Glutamatergic neuron (in vitro differentiated cells): ENCODE results near the gene TBRG4. TPM values are rescaled to one million over a fixed set of nuclear protein-coding genes. Genes with fewer than 3 reads are reported as not detected.
A peak's percentile ranks its signal among the peaks of the same experiment; 100 is the strongest.

Experiments used
- DNase-seq: peaks from one replicate; pipeline ENCODE4 v3.0.0; 2022
- H3K27ac Mint-ChIP-seq: one replicate; pipeline ENCODE4 v1.8.0; 2020; ENCODE audit warnings: mild to moderate bottlenecking, mixed read lengths, inconsistent platforms; ENCODE audit not compliant: unreplicated experiment
- H3K27me3 Mint-ChIP-seq: one replicate; pipeline ENCODE4 v1.8.0; 2020; ENCODE audit warnings: mild to moderate bottlenecking, moderate library complexity, mixed read lengths, inconsistent platforms; ENCODE audit not compliant: unreplicated experiment
- H3K36me3 Mint-ChIP-seq: one replicate; pipeline ENCODE4 v1.8.0; 2020; ENCODE audit warnings: mild to moderate bottlenecking, mixed read lengths, inconsistent platforms; ENCODE audit not compliant: unreplicated experiment
- H3K4me1 Mint-ChIP-seq: one replicate; pipeline ENCODE4 v1.8.0; 2020; ENCODE audit warnings: mild to moderate bottlenecking, low read depth, mixed read lengths, inconsistent platforms; ENCODE audit not compliant: unreplicated experiment
- H3K4me3 Mint-ChIP-seq: one replicate; pipeline ENCODE4 v1.8.0; 2020; ENCODE audit warnings: mild to moderate bottlenecking, mixed read lengths, inconsistent platforms; ENCODE audit not compliant: unreplicated experiment
- H3K9me3 Mint-ChIP-seq: one replicate; pipeline ENCODE4 v1.8.0; 2020; ENCODE audit warnings: mild to moderate bottlenecking, moderate library complexity, mixed read lengths, inconsistent platforms; ENCODE audit not compliant: unreplicated experiment
- CTCF ChIP-seq: fragments of 200-600 bp; sonication (generic); IDR thresholded peaks from one replicate; pipeline ENCODE4 v1.5.0; 2021; ENCODE audit not compliant: partially characterized antibody, unreplicated experiment
- total RNA-seq: library from RNA; stranded (reverse); fragmentation: NEBNext Ultra II Directional; extraction: Animal tissue kit (Norgen Biotek cat#: 25700); gene quantifications from one replicate; pipeline ENCODE4 v1.2.1, GENCODE V29; 2021; ENCODE audit not compliant: unreplicated experiment

Gene TBRG4
- total RNA-seq, 1 donor from 2014 or later, result 90.1 TPM

GRCh38 chr7:45082031-45082830 lies 29.3 kb downstream of the TBRG4 start:
- DNase-seq, result no peak
- Mint-ChIP-seq H3K4me3 (no peak overlapping the region), H3K27ac (no peak overlapping the region), H3K9me3 (peaks cover 8% of the 10 kb centered on the region), H3K27me3 (peaks cover 24% of the 10 kb centered on the region), H3K36me3 (peaks cover 4% of the 10 kb centered on the region), H3K4me1 (peaks cover 3% of the 10 kb centered on the region)
- TF ChIP-seq CTCF, result no peak

DNA sequence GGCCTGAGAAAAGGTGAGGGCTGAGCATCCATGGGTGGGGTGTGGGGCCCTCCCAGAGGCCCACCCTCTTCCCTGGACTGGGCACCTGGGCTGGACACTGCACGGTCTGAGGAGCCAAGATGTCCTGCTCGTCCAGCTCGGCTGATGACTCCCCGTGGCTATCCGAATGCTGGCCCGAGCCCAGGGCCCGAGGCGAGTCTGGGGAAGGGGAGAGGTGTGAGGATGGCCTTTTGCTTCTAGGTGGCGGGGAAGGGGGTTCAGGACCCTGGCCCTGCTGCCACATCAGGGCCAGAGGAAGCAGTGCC lies 29.9 kb downstream of the TBRG4 start:
- Mint-ChIP-seq H3K27me3 (peaks cover 24% of the 10 kb centered on the region), H3K9me3 (peaks cover 11% of the 10 kb centered on the region), H3K4me3 (no peak overlapping the region), H3K4me1 (peaks cover 1% of the 10 kb centered on the region), H3K27ac (no peak overlapping the region), H3K36me3 (peaks cover 4% of the 10 kb centered on the region)
- no peak for DNase-seq
- TF ChIP-seq CTCF, result no peak

GRCh38 chr7:45080958-45081669 lies 30.4 kb downstream of the TBRG4 start:
- H3K27me3 Mint-ChIP-seq, result peaks cover 24% of the 10 kb centered on the region
- TF ChIP-seq CTCF, result no peak

GRCh38 chr7:45080265-45080957 lies 31.1 kb downstream of the TBRG4 start:
- Mint-ChIP-seq H3K36me3 (peaks cover 4% of the 10 kb centered on the region), H3K9me3 (peaks cover 11% of the 10 kb centered on the region), H3K4me3 (no peak overlapping the region), H3K27me3 (peaks cover 26% of the 10 kb centered on the region), H3K27ac (peak overlapping the region; percentile 68), H3K4me1 (no peaks in the 10 kb centered on the region)
- no peak for DNase-seq
- no peak for TF ChIP-seq CTCF

More at GRCh38 chr7:45080958-45081669, 30.4 kb downstream of the TBRG4 start:
- H3K9me3 Mint-ChIP-seq, result peaks cover 11% of the 10 kb centered on the region
- no peak for DNase-seq
- no peaks in the 10 kb centered on the region for H3K4me1 Mint-ChIP-seq
- H3K27ac Mint-ChIP-seq, result no peak overlapping the region
- H3K36me3 Mint-ChIP-seq, result peaks cover 4% of the 10 kb centered on the region
- no peak overlapping the region for H3K4me3 Mint-ChIP-seq
